ENCODE measurements around the gene CALHM6. TPM values are rescaled to one million over a fixed set of nuclear protein-coding genes. Genes with fewer than 3 reads are reported as not detected.

Gene CALHM6
- total and polyA plus RNA-seq, 2 experiments from 2014 or later: 1.2 to 1.6 TPM

- Histone ChIP-seq H4K20me1 (replicated peaks; ENCODE audit: insufficient read depth) (no peaks in the 10 kb centered on the region), H3K4me1 (ENCODE audit: insufficient read depth) (peaks cover 21% of the 10 kb centered on the region), H2AFZ (no peak overlapping the region), H3K27ac (ENCODE audit: low read depth) (no peak overlapping the region), H3K4me2 (no peak overlapping the region), H3K9me2 (ENCODE audit: insufficient read depth) (no peaks in the 10 kb centered on the region), H3K36me3 (ENCODE audit: insufficient read depth) (no peaks in the 10 kb centered on the region), H3K4me3 (no peak overlapping the region), H3F3A (replicated peaks; ENCODE audit: low read depth) (no peaks in the 10 kb centered on the region), H3K79me2 (replicated peaks; ENCODE audit: insufficient read depth) (peaks cover 48% of the 10 kb centered on the region), H3K27me3 (ENCODE audit: insufficient read depth) (no peaks in the 10 kb centered on the region)
- H3K27ac Mint-ChIP-seq: no peak overlapping the region; the same call in 1 of the 2 replicates
- DNase-seq (ENCODE audit: low spot score) (no peak), ATAC-seq (no peak)
- no peaks in the 10 kb centered on the region for H3K27me3 Mint-ChIP-seq (ENCODE audit: insufficient read depth, low read depth, poor library complexity)
- peaks cover 6% of the 10 kb centered on the region; the same call in 2 of the 3 replicates for H3K36me3 Mint-ChIP-seq (ENCODE audit: low read depth)
- H3K4me1 Mint-ChIP-seq: peaks cover 30% of the 10 kb centered on the region
- TF ChIP-seq ETS1 (IDR thresholded peaks at IDR 0.05) (no peak), EZH2 (IDR thresholded peaks at IDR 0.05; ENCODE audit: low read depth, unreplicated experiment) (no peak), JUNB (IDR thresholded peaks at IDR 0.05; ENCODE audit: unreplicated experiment) (no peak), ZNF331 (CRISPR knock-in tag; IDR thresholded peaks at IDR 0.05; ENCODE audit: low read depth) (no peak), POLR2AphosphoS5 (IDR thresholded peaks at IDR 0.05; ENCODE audit: low read depth) (no peak), EZH2phosphoT487 (IDR thresholded peaks at IDR 0.05; ENCODE audit: unreplicated experiment) (no peak), ZNF114 (CRISPR knock-in tag; IDR thresholded peaks at IDR 0.05) (no peak), STAT1 (IDR thresholded peaks at IDR 0.05; ENCODE audit: unreplicated experiment) (no peak), CREB1 (CRISPR knock-in tag; IDR thresholded peaks at IDR 0.05; ENCODE audit: low read depth) (no peak), NANOG (IDR thresholded peaks at IDR 0.05; ENCODE audit: borderline replicate concordance) (no peak)
- TF ChIP-seq, protein P1, sequence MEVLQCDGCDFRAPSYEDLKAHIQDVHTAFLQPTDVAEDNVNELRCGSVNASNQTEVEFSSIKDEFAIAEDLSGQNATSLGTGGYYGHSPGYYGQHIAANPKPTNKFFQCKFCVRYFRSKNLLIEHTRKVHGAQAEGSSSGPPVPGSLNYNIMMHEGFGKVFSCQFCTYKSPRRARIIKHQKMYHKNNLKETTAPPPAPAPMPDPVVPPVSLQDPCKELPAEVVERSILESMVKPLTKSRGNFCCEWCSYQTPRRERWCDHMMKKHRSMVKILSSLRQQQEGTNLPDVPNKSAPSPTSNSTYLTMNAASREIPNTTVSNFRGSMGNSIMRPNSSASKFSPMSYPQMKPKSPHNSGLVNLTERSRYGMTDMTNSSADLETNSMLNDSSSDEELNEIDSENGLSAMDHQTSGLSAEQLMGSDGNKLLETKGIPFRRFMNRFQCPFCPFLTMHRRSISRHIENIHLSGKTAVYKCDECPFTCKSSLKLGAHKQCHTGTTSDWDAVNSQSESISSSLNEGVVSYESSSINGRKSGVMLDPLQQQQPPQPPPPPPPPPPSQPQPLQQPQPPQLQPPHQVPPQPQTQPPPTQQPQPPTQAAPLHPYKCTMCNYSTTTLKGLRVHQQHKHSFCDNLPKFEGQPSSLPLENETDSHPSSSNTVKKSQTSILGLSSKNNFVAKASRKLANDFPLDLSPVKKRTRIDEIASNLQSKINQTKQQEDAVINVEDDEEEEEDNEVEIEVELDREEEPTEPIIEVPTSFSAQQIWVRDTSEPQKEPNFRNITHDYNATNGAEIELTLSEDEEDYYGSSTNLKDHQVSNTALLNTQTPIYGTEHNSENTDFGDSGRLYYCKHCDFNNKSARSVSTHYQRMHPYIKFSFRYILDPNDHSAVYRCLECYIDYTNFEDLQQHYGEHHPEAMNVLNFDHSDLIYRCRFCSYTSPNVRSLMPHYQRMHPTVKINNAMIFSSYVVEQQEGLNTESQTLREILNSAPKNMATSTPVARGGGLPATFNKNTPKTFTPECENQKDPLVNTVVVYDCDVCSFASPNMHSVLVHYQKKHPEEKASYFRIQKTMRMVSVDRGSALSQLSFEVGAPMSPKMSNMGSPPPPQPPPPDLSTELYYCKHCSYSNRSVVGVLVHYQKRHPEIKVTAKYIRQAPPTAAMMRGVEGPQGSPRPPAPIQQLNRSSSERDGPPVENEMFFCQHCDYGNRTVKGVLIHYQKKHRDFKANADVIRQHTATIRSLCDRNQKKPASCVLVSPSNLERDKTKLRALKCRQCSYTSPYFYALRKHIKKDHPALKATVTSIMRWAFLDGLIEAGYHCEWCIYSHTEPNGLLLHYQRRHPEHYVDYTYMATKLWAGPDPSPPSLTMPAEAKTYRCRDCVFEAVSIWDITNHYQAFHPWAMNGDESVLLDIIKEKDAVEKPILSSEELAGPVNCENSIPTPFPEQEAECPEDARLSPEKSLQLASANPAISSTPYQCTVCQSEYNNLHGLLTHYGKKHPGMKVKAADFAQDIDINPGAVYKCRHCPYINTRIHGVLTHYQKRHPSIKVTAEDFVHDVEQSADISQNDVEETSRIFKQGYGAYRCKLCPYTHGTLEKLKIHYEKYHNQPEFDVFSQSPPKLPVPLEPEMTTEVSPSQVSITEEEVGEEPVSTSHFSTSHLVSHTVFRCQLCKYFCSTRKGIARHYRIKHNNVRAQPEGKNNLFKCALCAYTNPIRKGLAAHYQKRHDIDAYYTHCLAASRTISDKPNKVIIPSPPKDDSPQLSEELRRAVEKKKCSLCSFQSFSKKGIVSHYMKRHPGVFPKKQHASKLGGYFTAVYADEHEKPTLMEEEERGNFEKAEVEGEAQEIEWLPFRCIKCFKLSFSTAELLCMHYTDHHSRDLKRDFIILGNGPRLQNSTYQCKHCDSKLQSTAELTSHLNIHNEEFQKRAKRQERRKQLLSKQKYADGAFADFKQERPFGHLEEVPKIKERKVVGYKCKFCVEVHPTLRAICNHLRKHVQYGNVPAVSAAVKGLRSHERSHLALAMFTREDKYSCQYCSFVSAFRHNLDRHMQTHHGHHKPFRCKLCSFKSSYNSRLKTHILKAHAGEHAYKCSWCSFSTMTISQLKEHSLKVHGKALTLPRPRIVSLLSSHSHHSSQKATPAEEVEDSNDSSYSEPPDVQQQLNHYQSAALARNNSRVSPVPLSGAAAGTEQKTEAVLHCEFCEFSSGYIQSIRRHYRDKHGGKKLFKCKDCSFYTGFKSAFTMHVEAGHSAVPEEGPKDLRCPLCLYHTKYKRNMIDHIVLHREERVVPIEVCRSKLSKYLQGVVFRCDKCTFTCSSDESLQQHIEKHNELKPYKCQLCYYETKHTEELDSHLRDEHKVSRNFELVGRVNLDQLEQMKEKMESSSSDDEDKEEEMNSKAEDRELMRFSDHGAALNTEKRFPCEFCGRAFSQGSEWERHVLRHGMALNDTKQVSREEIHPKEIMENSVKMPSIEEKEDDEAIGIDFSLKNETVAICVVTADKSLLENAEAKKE (CRISPR knock-in tag; IDR thresholded peaks at IDR 0.05): no peak
- TF ChIP-seq, protein P2, sequence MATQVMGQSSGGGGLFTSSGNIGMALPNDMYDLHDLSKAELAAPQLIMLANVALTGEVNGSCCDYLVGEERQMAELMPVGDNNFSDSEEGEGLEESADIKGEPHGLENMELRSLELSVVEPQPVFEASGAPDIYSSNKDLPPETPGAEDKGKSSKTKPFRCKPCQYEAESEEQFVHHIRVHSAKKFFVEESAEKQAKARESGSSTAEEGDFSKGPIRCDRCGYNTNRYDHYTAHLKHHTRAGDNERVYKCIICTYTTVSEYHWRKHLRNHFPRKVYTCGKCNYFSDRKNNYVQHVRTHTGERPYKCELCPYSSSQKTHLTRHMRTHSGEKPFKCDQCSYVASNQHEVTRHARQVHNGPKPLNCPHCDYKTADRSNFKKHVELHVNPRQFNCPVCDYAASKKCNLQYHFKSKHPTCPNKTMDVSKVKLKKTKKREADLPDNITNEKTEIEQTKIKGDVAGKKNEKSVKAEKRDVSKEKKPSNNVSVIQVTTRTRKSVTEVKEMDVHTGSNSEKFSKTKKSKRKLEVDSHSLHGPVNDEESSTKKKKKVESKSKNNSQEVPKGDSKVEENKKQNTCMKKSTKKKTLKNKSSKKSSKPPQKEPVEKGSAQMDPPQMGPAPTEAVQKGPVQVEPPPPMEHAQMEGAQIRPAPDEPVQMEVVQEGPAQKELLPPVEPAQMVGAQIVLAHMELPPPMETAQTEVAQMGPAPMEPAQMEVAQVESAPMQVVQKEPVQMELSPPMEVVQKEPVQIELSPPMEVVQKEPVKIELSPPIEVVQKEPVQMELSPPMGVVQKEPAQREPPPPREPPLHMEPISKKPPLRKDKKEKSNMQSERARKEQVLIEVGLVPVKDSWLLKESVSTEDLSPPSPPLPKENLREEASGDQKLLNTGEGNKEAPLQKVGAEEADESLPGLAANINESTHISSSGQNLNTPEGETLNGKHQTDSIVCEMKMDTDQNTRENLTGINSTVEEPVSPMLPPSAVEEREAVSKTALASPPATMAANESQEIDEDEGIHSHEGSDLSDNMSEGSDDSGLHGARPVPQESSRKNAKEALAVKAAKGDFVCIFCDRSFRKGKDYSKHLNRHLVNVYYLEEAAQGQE (IDR thresholded peaks at IDR 0.05; ENCODE audit: unreplicated experiment): no peak
- TF ChIP-seq, protein P3, sequence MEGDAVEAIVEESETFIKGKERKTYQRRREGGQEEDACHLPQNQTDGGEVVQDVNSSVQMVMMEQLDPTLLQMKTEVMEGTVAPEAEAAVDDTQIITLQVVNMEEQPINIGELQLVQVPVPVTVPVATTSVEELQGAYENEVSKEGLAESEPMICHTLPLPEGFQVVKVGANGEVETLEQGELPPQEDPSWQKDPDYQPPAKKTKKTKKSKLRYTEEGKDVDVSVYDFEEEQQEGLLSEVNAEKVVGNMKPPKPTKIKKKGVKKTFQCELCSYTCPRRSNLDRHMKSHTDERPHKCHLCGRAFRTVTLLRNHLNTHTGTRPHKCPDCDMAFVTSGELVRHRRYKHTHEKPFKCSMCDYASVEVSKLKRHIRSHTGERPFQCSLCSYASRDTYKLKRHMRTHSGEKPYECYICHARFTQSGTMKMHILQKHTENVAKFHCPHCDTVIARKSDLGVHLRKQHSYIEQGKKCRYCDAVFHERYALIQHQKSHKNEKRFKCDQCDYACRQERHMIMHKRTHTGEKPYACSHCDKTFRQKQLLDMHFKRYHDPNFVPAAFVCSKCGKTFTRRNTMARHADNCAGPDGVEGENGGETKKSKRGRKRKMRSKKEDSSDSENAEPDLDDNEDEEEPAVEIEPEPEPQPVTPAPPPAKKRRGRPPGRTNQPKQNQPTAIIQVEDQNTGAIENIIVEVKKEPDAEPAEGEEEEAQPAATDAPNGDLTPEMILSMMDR (conservative IDR thresholded peaks at IDR 0.05; ENCODE audit: low read depth in 2 of 2): no peak
- H3K9me3 Mint-ChIP-seq: no peaks in the 10 kb centered on the region; the same call in 2 of the 3 replicates
- no peak overlapping the region for H3K4me3 Mint-ChIP-seq
Measured at GRCh38 chr6:116419069-116419786, 41.9 kb upstream of the CALHM6 start.
